ENCODE measurements around the gene SLC25A2.

SLC25A2 gene

DNA sequence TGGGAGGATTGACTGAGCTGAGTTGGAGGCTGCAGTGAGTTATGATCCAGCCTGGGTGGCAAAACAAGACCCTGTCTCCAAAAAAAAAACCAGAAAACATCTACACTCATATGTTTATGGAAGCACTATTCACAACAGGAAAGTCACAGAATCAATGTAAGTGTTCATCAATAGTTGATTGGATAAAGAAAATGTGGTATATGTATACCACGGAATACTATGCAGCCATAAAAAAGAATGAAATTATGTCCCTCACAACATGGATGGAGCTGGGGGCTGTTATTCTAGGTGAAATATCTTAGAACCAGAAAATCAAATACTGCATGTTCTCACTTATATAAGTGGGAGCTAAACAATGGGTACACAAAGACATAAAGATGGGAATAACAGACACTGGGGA lies 2.8 kb upstream of the SLC25A2 start:
- Histone ChIP-seq H3K27me3 (ENCODE audit: insufficient read depth, low read length) (no peaks in the 10 kb centered on the region), H3K4me1 (ENCODE audit: control insufficient read depth, insufficient read depth, low read length, unreplicated experiment) (peaks cover 6% of the 10 kb centered on the region), H2AFZ (ENCODE audit: low read length, unreplicated experiment) (no peak overlapping the region), H3K4me3 (ENCODE audit: low read depth, low read length) (no peak overlapping the region), H3K79me2 (ENCODE audit: control insufficient read depth, insufficient read depth, low read length, unreplicated experiment) (peaks cover 9% of the 10 kb centered on the region), H3K36me3 (ENCODE audit: insufficient read depth, low read length) (peaks cover 3% of the 10 kb centered on the region; the same call in 1 of the 2 replicates), H3K27ac (ENCODE audit: low read depth, low read length) (no peak overlapping the region)

DNA sequence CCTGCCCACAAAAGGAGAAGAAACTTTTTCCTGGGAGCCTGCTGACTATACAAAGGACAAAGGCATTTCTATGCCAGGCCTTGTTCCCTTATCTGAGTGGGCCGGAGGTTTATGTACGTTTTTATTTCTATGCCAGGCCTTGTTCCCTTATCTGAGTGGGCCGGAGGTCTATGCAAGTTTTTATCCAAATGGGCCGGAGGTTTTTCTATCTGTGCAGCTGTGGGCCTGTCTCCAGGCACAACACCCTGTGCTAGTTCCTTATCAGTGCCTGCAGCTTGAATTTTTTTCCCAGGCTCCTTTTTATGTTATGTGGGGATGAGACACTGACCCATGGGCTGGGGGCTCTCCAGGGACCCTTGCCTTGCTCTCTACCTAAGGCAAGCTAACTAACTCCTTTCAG lies 5.5 kb downstream of the SLC25A2 start:
- Histone ChIP-seq H3K79me2 (ENCODE audit: control insufficient read depth, insufficient read depth, low read length, unreplicated experiment) (no peaks in the 10 kb centered on the region), H3K4me3 (ENCODE audit: low read depth, low read length) (no peak overlapping the region), H3K27me3 (ENCODE audit: insufficient read depth, low read length) (no peaks in the 10 kb centered on the region), H2AFZ (ENCODE audit: low read length, unreplicated experiment) (no peak overlapping the region), H3K27ac (ENCODE audit: low read depth, low read length) (no peak overlapping the region), H3K36me3 (ENCODE audit: insufficient read depth, low read length) (no peaks in the 10 kb centered on the region), H3K4me1 (ENCODE audit: control insufficient read depth, insufficient read depth, low read length, unreplicated experiment) (no peaks in the 10 kb centered on the region)

DNA sequence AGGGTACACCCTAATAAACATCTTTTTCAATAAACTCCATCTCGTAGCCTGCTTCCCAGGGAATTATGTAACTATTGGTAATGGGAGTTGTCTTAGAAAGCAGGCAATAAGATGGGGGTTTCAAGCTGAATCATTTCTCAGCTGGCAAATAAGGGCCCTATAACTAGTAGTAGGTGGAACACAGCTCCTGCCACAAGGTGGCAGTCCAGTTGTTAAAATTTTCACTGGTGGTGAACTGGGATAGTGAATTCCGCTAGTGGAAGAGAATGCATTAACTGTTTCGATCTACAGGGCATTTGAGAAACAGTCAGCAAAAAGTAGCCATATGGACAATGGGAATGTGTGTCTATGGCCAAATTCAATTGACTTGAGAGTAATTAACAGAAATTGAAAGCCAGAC lies 30.9 kb downstream of the SLC25A2 start:
- Histone ChIP-seq H2AFZ (ENCODE audit: low read length, unreplicated experiment) (no peak overlapping the region), H3K36me3 (ENCODE audit: insufficient read depth, low read length) (no peaks in the 10 kb centered on the region), H3K4me3 (ENCODE audit: low read depth, low read length) (no peak overlapping the region), H3K27me3 (ENCODE audit: insufficient read depth, low read length) (no peaks in the 10 kb centered on the region), H3K79me2 (ENCODE audit: control insufficient read depth, insufficient read depth, low read length, unreplicated experiment) (no peaks in the 10 kb centered on the region), H3K27ac (ENCODE audit: low read depth, low read length) (no peak overlapping the region), H3K4me1 (ENCODE audit: control insufficient read depth, insufficient read depth, low read length, unreplicated experiment) (no peaks in the 10 kb centered on the region)

DNA sequence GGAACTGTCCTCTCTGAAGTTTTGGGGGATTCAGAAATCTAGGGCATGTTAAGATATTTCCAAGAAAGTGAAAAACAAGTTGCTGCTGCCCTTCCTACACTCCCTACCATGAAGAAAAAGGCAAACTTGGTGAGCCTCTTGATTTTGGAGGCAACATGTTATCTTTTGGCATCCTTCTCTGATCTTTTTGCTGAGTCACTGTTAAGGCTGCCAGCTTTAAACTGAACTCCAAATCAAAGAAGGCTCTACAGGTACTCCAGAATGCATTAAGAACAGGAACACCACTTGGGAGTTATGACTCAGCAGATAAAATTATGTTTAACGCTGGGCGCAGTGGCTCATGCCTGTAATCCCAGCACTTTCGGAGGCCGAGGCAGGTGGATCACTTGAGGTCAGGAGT lies 34.7 kb downstream of the SLC25A2 start:
- Histone ChIP-seq H3K36me3 (ENCODE audit: insufficient read depth, low read length) (no peaks in the 10 kb centered on the region), H3K4me1 (ENCODE audit: control insufficient read depth, insufficient read depth, low read length, unreplicated experiment) (no peaks in the 10 kb centered on the region), H3K4me3 (ENCODE audit: low read depth, low read length) (no peak overlapping the region), H2AFZ (ENCODE audit: low read length, unreplicated experiment) (no peak overlapping the region), H3K27me3 (ENCODE audit: insufficient read depth, low read length) (no peaks in the 10 kb centered on the region), H3K27ac (ENCODE audit: low read depth, low read length) (no peak overlapping the region), H3K79me2 (ENCODE audit: control insufficient read depth, insufficient read depth, low read length, unreplicated experiment) (no peaks in the 10 kb centered on the region)

DNA sequence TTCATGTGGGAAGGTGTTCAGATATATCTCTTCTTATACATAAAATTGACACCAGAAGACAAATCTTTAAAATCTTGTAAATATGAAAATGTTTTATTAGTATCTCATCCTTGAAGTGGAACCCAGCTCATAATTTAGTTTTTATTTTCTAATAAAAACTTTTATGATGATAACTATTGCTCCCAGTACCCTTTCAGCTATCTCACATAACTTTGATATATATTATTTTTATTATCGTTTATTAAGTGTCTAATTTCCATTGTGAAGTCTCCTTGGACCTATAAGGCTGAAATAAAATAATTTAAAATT lies 42.7 kb downstream of the SLC25A2 start:
- Histone ChIP-seq H2AFZ (ENCODE audit: low read length, unreplicated experiment) (no peak overlapping the region), H3K36me3 (ENCODE audit: insufficient read depth, low read length) (no peaks in the 10 kb centered on the region; the same call in 1 of the 2 replicates), H3K79me2 (ENCODE audit: control insufficient read depth, insufficient read depth, low read length, unreplicated experiment) (no peaks in the 10 kb centered on the region), H3K4me1 (ENCODE audit: control insufficient read depth, insufficient read depth, low read length, unreplicated experiment) (no peaks in the 10 kb centered on the region), H3K27ac (ENCODE audit: low read depth, low read length) (no peak overlapping the region), H3K4me3 (ENCODE audit: low read depth, low read length) (no peak overlapping the region), H3K27me3 (ENCODE audit: insufficient read depth, low read length) (no peaks in the 10 kb centered on the region)

DNA sequence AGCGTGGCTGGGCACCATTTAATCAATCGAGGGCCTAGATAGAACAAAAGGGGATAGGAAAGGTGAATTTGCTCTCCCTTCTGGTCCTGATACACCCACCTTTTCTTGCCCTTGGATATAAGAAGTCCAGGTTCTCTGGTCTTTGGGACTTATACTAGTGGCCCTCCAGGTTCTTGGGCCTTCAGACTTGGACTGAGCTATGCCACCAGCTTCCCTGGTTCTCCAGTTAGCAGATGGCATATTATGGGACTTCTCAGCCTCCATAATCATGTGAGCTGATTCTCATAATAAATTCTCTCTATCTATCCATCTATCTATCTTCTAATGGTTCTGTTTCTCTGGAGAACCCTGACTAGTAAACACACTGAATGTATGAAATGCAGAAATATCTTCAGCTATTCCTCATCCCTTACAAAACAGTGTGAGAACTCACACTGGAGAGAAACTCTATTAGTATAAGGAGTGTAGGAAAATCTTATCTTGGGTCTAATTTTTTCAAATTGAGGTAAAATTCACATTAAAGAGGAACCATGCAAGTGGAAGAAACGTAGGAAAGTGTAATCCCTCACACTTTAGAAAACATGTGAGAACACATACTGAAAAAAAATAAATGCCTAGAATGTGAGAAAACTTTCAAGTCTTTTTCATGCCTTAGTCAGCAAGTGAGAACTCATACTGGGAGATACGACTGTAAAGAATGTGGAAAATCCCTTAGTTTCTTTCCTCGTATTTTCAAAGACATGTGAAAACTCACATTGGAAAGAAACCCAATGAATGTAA lies 43.2 kb downstream of the SLC25A2 start:
- H3K79me2 ChIP-seq (ENCODE audit: control insufficient read depth, insufficient read depth, low read length, unreplicated experiment), result no peaks in the 10 kb centered on the region

DNA sequence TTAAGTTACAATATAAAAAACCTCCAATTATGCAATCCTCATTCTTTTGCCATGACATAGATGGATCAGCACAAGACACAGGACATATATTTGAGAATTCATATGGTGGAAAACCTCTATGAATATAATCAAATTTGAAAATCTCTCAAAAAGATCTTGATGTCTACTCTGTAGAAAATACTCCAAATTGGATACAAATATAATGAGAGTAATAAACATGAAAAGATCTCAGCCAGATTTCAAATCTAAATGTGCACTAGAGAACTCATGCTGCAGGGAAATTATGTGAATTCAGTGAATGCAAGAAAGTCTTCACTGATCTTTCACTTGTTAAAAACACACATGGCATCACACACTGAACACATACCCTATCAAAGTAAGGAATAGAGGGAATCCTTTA lies 44.9 kb downstream of the SLC25A2 start:
- Histone ChIP-seq H3K4me1 (ENCODE audit: control insufficient read depth, insufficient read depth, low read length, unreplicated experiment) (no peaks in the 10 kb centered on the region), H3K27me3 (ENCODE audit: insufficient read depth, low read length) (no peaks in the 10 kb centered on the region), H3K79me2 (ENCODE audit: control insufficient read depth, insufficient read depth, low read length, unreplicated experiment) (no peaks in the 10 kb centered on the region), H3K27ac (ENCODE audit: low read depth, low read length) (no peak overlapping the region), H3K36me3 (ENCODE audit: insufficient read depth, low read length) (no peaks in the 10 kb centered on the region; the same call in 1 of the 2 replicates), H2AFZ (ENCODE audit: low read length, unreplicated experiment) (no peak overlapping the region), H3K4me3 (ENCODE audit: low read depth, low read length) (no peak overlapping the region)

More for the DNA sequence above, 43.2 kb downstream of the SLC25A2 start:
- H3K27me3 ChIP-seq (ENCODE audit: insufficient read depth, low read length), result no peaks in the 10 kb centered on the region
- no peak overlapping the region for H2AFZ ChIP-seq (ENCODE audit: low read length, unreplicated experiment)
- H3K36me3 ChIP-seq (ENCODE audit: insufficient read depth, low read length), result no peaks in the 10 kb centered on the region; the same call in 1 of the 2 replicates
- H3K4me1 ChIP-seq (ENCODE audit: control insufficient read depth, insufficient read depth, low read length, unreplicated experiment), result no peaks in the 10 kb centered on the region
- no peak overlapping the region for H3K27ac ChIP-seq (ENCODE audit: low read depth, low read length)
- H3K4me3 ChIP-seq (ENCODE audit: low read depth, low read length), result no peak overlapping the region

DNA sequence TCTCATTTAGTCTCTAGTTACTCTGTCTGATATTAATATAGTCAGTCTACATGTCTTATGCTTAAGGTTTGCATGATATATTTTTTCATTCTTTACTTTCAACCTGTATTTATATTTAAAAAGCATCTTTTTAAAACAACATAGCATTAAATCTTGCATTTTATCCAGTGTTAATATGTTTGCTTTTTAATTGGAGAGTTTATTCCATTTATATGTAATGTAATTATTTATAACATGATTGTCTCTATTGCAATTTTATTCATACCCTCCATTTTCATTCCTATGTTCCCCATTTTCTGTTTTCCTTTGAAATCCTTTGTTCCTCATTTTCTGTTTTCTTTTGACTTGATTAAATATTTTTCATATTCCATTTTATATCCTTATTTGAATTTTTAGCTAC lies 45.4 kb downstream of the SLC25A2 start:
- no peak overlapping the region for H3K4me3 ChIP-seq (ENCODE audit: low read depth, low read length)
- H3K79me2 ChIP-seq (ENCODE audit: control insufficient read depth, insufficient read depth, low read length, unreplicated experiment), result no peaks in the 10 kb centered on the region
- no peaks in the 10 kb centered on the region; the same call in 1 of the 2 replicates for H3K36me3 ChIP-seq (ENCODE audit: insufficient read depth, low read length)
- H3K4me1 ChIP-seq (ENCODE audit: control insufficient read depth, insufficient read depth, low read length, unreplicated experiment), result no peaks in the 10 kb centered on the region
- H2AFZ ChIP-seq (ENCODE audit: low read length, unreplicated experiment), result no peak overlapping the region
- H3K27me3 ChIP-seq (ENCODE audit: insufficient read depth, low read length), result no peaks in the 10 kb centered on the region
- H3K27ac ChIP-seq (ENCODE audit: low read depth, low read length), result no peak overlapping the region
